PC-9 (cell line): ENCODE data around the gene PRICKLE4.

Experiments used
- EZH2 ChIP-seq: fragments of 200-600 bp; sonication (generic); IDR thresholded peaks from 2 replicates; pipeline ENCODE4 v1.8.0; 2017; ENCODE audit warnings: antibody characterized with exemption, low read depth
- TF ChIP-seq, protein P1 (sequence below): fragments of 200-600 bp; sonication (generic); conservative IDR thresholded peaks from 2 replicates; pipeline ENCODE4 v1.6.1; 2017; ENCODE audit warnings: mixed run types, antibody characterized with exemption, mild to moderate bottlenecking, moderate library complexity

GRCh38 chr6:41818271-41819054 is 37.9 kb downstream of the PRICKLE4 start:
- TF ChIP-seq, protein P1, sequence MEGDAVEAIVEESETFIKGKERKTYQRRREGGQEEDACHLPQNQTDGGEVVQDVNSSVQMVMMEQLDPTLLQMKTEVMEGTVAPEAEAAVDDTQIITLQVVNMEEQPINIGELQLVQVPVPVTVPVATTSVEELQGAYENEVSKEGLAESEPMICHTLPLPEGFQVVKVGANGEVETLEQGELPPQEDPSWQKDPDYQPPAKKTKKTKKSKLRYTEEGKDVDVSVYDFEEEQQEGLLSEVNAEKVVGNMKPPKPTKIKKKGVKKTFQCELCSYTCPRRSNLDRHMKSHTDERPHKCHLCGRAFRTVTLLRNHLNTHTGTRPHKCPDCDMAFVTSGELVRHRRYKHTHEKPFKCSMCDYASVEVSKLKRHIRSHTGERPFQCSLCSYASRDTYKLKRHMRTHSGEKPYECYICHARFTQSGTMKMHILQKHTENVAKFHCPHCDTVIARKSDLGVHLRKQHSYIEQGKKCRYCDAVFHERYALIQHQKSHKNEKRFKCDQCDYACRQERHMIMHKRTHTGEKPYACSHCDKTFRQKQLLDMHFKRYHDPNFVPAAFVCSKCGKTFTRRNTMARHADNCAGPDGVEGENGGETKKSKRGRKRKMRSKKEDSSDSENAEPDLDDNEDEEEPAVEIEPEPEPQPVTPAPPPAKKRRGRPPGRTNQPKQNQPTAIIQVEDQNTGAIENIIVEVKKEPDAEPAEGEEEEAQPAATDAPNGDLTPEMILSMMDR: no peak
- TF ChIP-seq EZH2: no peak
